Colonic mucosa (tissue), 4 donors: ENCODE data around the gene ZKSCAN4. TPM values are rescaled to one million over a fixed set of nuclear protein-coding genes. Genes with fewer than 3 reads are reported as not detected.

ENCODE experiments used
- DNase-seq: peaks from one replicate; pipeline ENCODE4 v3.0.0-alpha.2; 2020
- H3K27ac ChIP-seq: fragments of 200-600 bp; one replicate; pipeline ENCODE4 v1.8.0; 2021
- H3K27me3 ChIP-seq: fragments of 200-600 bp; one replicate; pipeline ENCODE4 v1.8.0; 2021
- H3K36me3 ChIP-seq: fragments of 200-600 bp; one replicate; pipeline ENCODE4 v1.8.0; 2021
- H3K4me1 ChIP-seq: fragments of 200-600 bp; one replicate; pipeline ENCODE4 v1.8.0; 2021; ENCODE audit warnings: mild to moderate bottlenecking
- H3K4me3 ChIP-seq: fragments of 200-600 bp; one replicate; pipeline ENCODE4 v1.8.0; 2021
- H3K9ac ChIP-seq, 2 donors: one replicate each; pipeline ENCODE4 v1.7.0; 2013; ENCODE audit warnings: control low read depth in 2 of 2, low read depth in 2 of 2, low read length in 2 of 2
- H3K9me3 ChIP-seq: fragments of 200-600 bp; one replicate; pipeline ENCODE4 v1.8.0; 2021
- CTCF ChIP-seq: fragments of 200-600 bp; IDR thresholded peaks from one replicate; pipeline ENCODE4 v1.8.0; 2022; ENCODE audit warnings: antibody characterized with exemption, mild to moderate bottlenecking
- intact Hi-C: fragments of 100-400 bp; cut with DNase I; formaldehyde crosslinking; loops from one replicate; pipeline ENCODE4 v1.14.1; 2022
- total RNA-seq, 2 donors: library from RNA; stranded (reverse); fragmentation: NEBNext Ultra II Directional in 1 of 2; extraction: Animal tissue kit (Norgen Biotek cat#: 25700) in 1 of 2; gene quantifications; one replicate each; pipeline ENCODE4 v1.2.1, GENCODE V29; 2021
- donor health status: healthy.
- donor health status: DM: no; HTN: no; CAD: no.
- donor health status: DM: no; HTN: no; CAD: no.

Gene ZKSCAN4
- total RNA-seq, 2 donors from 2014 or later: 4.9 to 5.2 TPM

DNA sequence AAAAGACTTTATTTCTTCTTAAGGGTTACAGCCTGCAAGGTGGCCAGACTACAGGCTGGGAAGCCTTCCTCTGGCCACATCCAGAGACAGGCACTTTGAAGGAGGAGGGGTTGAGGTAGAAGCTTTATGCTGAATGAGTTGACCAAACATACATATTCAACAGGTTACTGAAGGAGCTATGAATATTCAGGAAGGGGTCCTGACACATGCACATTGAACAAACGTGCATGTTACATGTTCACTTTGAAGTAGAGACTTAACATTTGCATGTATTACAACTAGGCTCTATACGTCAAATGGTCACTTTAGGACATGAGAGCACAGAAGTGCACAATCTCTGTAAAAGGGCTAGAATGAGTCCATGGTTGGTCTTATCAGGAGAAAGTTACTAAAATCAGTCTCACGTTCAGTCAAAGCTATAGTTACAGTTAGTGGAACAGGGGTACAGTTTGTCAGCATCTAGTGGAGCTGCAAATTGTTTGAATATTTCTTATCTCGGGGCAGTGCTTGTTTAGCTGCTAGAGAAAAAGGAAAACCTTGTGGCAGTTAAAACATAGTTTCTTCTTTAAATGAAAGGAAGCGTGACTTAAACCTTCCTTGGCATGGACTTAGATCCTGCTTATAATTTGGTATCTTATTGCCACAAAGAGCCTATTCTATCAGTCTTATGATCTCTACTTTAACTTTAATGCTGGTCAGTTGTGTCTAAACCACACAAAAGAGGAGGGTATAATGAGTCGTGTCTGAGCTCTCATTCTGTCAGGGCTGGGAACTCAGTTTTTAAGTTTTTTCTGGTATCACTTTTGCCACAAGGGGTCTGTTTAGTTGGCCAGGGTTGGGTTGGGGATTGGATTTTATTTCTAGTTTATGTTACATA, 31.6 kb downstream of the ZKSCAN4 start:
- Histone ChIP-seq H3K27me3 (no peaks in the 10 kb centered on the region), H3K9ac (no peak overlapping the region), H3K36me3 (no peaks in the 10 kb centered on the region), H3K27ac (no peak overlapping the region), H3K4me3 (no peak overlapping the region), H3K4me1 (no peaks in the 10 kb centered on the region), H3K9me3 (no peaks in the 10 kb centered on the region)
- no peak for DNase-seq
- TF ChIP-seq CTCF: no peak
- intact Hi-C loops: loop anchor here (5.0 to 10.0 kb wide), 2 partner anchors 134 to 138 kb away; partner anchors contain the start of gene ZNF165

- Histone ChIP-seq H3K4me1 (no peaks in the 10 kb centered on the region), H3K9me3 (no peaks in the 10 kb centered on the region), H3K36me3 (no peaks in the 10 kb centered on the region), H3K27me3 (no peaks in the 10 kb centered on the region), H3K4me3 (peak overlapping the region; percentile 48), H3K27ac (peak overlapping the region; percentile 61), H3K9ac (peak overlapping the region; percentile 28 to 47)
- intact Hi-C loops: no loop called here
- no peak for TF ChIP-seq CTCF
- peak; percentile 78 for DNase-seq
These were observed 33.5 kb downstream of the ZKSCAN4 start for GRCh38 chr6:28218312-28219248.

DNA sequence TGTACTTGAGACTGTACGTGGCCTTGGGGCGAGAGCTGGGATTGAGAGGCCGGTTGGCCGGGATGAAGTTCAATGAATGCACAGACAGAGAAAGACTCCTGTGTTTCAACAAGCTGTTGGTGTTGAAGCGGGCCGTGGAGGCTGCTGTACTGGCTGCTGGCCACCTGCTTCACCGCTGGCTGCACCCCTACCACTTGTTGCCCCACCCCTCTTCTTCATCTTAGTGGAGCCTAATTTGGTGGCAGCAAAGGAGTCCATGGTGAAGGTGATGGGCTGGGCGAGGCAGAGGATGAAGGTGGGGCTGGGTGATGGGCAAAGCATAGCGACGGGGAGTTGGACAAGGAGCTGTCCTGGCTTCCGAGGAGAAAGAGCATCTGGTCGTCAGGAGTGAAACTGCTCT, 34.2 kb downstream of the ZKSCAN4 start:
- Histone ChIP-seq H3K9ac (peak overlapping the region in 1 of 2 donors; percentile 47), H3K9me3 (no peaks in the 10 kb centered on the region), H3K4me3 (peak overlapping the region; percentile 48), H3K36me3 (no peaks in the 10 kb centered on the region), H3K4me1 (no peaks in the 10 kb centered on the region), H3K27ac (no peak overlapping the region), H3K27me3 (no peaks in the 10 kb centered on the region)
- DNase-seq: no peak
- TF ChIP-seq CTCF: no peak
- intact Hi-C loops: no loop called here

DNA sequence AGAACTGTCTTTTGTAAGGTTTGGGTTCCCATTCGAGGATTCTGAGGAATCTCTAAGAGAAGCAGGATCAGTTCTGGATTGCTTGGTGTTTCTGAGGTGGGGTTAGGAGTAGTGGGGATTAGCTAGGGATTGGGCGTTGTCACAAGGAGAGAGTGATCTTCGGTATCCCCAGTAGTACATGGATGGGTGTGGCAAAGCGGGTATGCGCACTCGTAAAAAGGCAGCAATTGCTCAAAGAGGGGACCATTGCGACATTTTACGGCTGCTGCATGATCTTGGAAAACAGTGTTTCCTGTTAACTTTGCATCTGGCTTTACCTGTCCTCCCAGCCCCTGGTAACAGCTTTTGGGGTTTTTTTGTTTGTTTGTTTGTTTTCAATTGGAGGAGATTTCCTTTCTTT, 36.6 kb downstream of the ZKSCAN4 start:
- intact Hi-C loops: no loop called here
- Histone ChIP-seq H3K4me1 (no peaks in the 10 kb centered on the region), H3K27me3 (peaks cover 10% of the 10 kb centered on the region), H3K36me3 (no peaks in the 10 kb centered on the region), H3K9me3 (no peaks in the 10 kb centered on the region), H3K9ac (no peak overlapping the region), H3K4me3 (no peak overlapping the region), H3K27ac (no peak overlapping the region)
- TF ChIP-seq CTCF: no peak
- DNase-seq: peak; percentile 74

GRCh38 chr6:28213213-28213523, 38.9 kb downstream of the ZKSCAN4 start:
- TF ChIP-seq CTCF: no peak
- intact Hi-C loops: no loop called here
- peaks cover 26% of the 10 kb centered on the region for H3K27me3 ChIP-seq
- H3K4me3 ChIP-seq: no peak overlapping the region
- H3K36me3 ChIP-seq: no peaks in the 10 kb centered on the region
- H3K9me3 ChIP-seq: no peaks in the 10 kb centered on the region
- no peak for DNase-seq
- no peak overlapping the region for H3K9ac ChIP-seq
- no peaks in the 10 kb centered on the region for H3K4me1 ChIP-seq
- no peak overlapping the region for H3K27ac ChIP-seq
